Spleen (tissue), 11 donors: ENCODE data around the gene HIRIP3. TPM values are rescaled to one million over a fixed set of nuclear protein-coding genes. Genes with fewer than 3 reads are reported as not detected.
A peak's percentile ranks its signal among the peaks of the same experiment; 100 is the strongest.

ENCODE experiments used
- DNase-seq: peaks from one replicate; pipeline ENCODE4 v3.0.0-alpha.2; 2020
- H3K27ac ChIP-seq, 8 donors: fragments of 200-600 bp; sonication (generic) in 7 of 8; 1 replicate in 4 of 8; 2 replicates in 4 of 8; pipeline versions ENCODE4 v1.5.0 to v1.8.0; 2016 to 2021; ENCODE audit warnings: inconsistent platforms in 4 of 8, mild to moderate bottlenecking in 4 of 8, moderate library complexity in 1 of 8
- H3K27me3 ChIP-seq, 7 donors: fragments of 200-600 bp; sonication (generic) in 6 of 7; replicated peaks in 1 of 7; 1 replicate in 4 of 7; 2 replicates in 3 of 7; pipeline versions ENCODE4 v1.5.0 to v1.8.0; 2016 to 2021; ENCODE audit warnings: inconsistent platforms in 3 of 7, mild to moderate bottlenecking in 1 of 7
- H3K36me3 ChIP-seq, 6 donors: fragments of 200-600 bp; sonication (generic) in 5 of 6; 1 replicate in 4 of 6; 2 replicates in 2 of 6; pipeline versions ENCODE4 v1.5.0 to v1.8.0; 2016 to 2021; ENCODE audit warnings: inconsistent platforms in 2 of 6
- H3K4me1 ChIP-seq, 6 donors: fragments of 200-600 bp; sonication (generic) in 5 of 6; 1 replicate in 3 of 6; 2 replicates in 3 of 6; pipeline versions ENCODE4 v1.5.0 to v1.8.0; 2016 to 2021; ENCODE audit warnings: inconsistent platforms in 3 of 6
- H3K4me3 ChIP-seq, 8 donors: fragments of 200-600 bp; sonication (generic) in 7 of 8; 1 replicate in 4 of 8; 2 replicates in 4 of 8; pipeline versions ENCODE4 v1.5.0 to v1.8.0; 2016 to 2021; ENCODE audit warnings: inconsistent platforms in 4 of 8, mild to moderate bottlenecking in 4 of 8, moderate library complexity in 2 of 8
- H3K9me3 ChIP-seq, 8 donors: fragments of 200-600 bp; sonication (generic) in 7 of 8; 1 replicate in 4 of 8; 2 replicates in 4 of 8; pipeline versions ENCODE4 v1.5.0 to v1.8.0; 2016 to 2021; ENCODE audit warnings: inconsistent platforms in 4 of 8
- POLR2A ChIP-seq, 3 donors: fragments of 450-650 bp; IDR thresholded peaks; one replicate each; pipeline ENCODE4 v1.5.1; 2017; ENCODE audit warnings: antibody characterized with exemption in 3 of 3, mild to moderate bottlenecking in 1 of 3
- POLR2AphosphoS5 ChIP-seq, 3 donors: sonication (generic); formaldehyde crosslinking; IDR thresholded peaks; one replicate each; pipeline ENCODE4 v1.5.1; 2017; ENCODE audit warnings: antibody characterized with exemption in 3 of 3
- WGBS, 5 donors: extraction: QIAGEN DNeasy Blood & Tissue Kit in 3 of 5; methylation state at CpG; one replicate each; pipeline versions ENCODE4 v1.1.5 to v1.1.7; 2013 to 2018; 5-methylcytosine and 5-hydroxymethylcytosine counted together
- intact Hi-C: fragments of 100-400 bp; cut with DNase I; formaldehyde crosslinking; loops from one replicate; pipeline ENCODE4 v1.15.0; 2023; ENCODE audit warnings: low total_unique reads
- polyA plus RNA-seq, 3 donors: library from polyadenylated mRNA; stranded (reverse); fragments of 200-250 nt; gene quantifications; one replicate each; pipeline ENCODE4 v1.2.1, GENCODE V29; 2013
- total RNA-seq, 7 donors: library from RNA; depleted of rRNA in 3 of 7; stranded (reverse); fragments of >200 nt in 3 of 7; fragmentation: NEBNext Ultra II Directional in 4 of 7; extraction: Animal tissue kit (Norgen Biotek cat#: 25700) in 4 of 7; gene quantifications; one replicate each; pipeline versions ENCODE4 v1.1.0 to v1.2.1, GENCODE V29; 2016 to 2021
- TF ChIP-seq, protein P1 (sequence below), 11 experiments: fragments of 200-600 bp in 7 of 11; fragments of 450-650 bp in 4 of 11; sonication (generic) in 4 of 11; IDR thresholded peaks in 8 of 11; conservative IDR thresholded peaks in 3 of 11; 1 replicate in 7 of 11; 2 replicates in 4 of 11; pipeline versions ENCODE4 v1.4.0 to v1.8.0; 2016 to 2021; ENCODE audit warnings: antibody characterized with exemption in 11 of 11, inconsistent platforms in 4 of 11, mild to moderate bottlenecking in 1 of 11
- donor health status: healthy with polysubstance abuse.
- donor health status: DM: no; HTN: no; CAD: no; lungs with moderate emphysema.
- donor health status: DM: no; HTN: no; CAD: no.
- donor health status: Bipolar disorder and iron deficiency.
- donor health status: healthy.
- donor health status: DM: no; HTN: no; CAD: no.
- donor health status: DM: yes; HTN: yes; CAD: no.

Gene HIRIP3
- total and polyA plus RNA-seq, 10 donors: 10.0 to 17.7 (median 14.0) TPM

GRCh38 chr16:29985271-29985811 is 10.1 kb downstream of the HIRIP3 start:
- Histone ChIP-seq H3K36me3 (peaks cover 7 to 100% (median 100%) of the 10 kb centered on the region in 6 donors), H3K4me1 (peaks cover 0 to 12% (median 8%) of the 10 kb centered on the region in 6 donors), H3K27me3 (no peaks in the 10 kb centered on the region), H3K9me3 (no peaks in the 10 kb centered on the region), H3K27ac (no peak overlapping the region), H3K4me3 (no peak overlapping the region)
- intact Hi-C loops: no loop called here
- WGBS, 5 donors: 93 to 96% (median 96%) methylated on average over 28 of the region's 28 CpGs
- DNase-seq: peak; percentile 61
- TF ChIP-seq, protein P1, sequence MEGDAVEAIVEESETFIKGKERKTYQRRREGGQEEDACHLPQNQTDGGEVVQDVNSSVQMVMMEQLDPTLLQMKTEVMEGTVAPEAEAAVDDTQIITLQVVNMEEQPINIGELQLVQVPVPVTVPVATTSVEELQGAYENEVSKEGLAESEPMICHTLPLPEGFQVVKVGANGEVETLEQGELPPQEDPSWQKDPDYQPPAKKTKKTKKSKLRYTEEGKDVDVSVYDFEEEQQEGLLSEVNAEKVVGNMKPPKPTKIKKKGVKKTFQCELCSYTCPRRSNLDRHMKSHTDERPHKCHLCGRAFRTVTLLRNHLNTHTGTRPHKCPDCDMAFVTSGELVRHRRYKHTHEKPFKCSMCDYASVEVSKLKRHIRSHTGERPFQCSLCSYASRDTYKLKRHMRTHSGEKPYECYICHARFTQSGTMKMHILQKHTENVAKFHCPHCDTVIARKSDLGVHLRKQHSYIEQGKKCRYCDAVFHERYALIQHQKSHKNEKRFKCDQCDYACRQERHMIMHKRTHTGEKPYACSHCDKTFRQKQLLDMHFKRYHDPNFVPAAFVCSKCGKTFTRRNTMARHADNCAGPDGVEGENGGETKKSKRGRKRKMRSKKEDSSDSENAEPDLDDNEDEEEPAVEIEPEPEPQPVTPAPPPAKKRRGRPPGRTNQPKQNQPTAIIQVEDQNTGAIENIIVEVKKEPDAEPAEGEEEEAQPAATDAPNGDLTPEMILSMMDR (IDR thresholded peaks at IDR 0.05 in 8 of 11, conservative IDR thresholded peaks at IDR 0.05 in 3 of 11): no peak
- no peak for TF ChIP-seq POLR2A (IDR thresholded peaks at IDR 0.05)
- peak; percentile 1 to 60 (median 36) for TF ChIP-seq POLR2AphosphoS5 (IDR thresholded peaks at IDR 0.05)

DNA sequence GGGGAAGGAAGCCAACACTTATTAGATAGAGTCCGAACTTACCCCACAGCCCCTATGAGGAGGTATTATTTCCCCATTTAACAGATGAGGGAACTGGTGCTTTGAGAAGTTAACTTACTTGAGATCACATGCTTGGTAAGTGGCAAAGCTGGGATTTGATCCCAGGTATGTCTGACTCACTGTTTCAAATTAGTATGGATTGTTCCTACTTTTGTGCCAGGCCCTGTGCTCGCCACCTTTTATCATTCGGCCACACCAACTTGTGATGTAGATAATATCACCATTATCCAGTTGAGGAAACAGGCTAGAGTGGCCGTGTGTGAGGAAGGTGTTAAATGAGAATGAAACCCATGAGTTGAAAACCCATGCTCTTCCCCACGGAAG is 10.7 kb downstream of the HIRIP3 start:
- H3K27ac ChIP-seq: no peak overlapping the region

GRCh38 chr16:29984137-29984763 is 11.2 kb downstream of the HIRIP3 start:
- Histone ChIP-seq H3K36me3 (peaks cover 7 to 100% (median 100%) of the 10 kb centered on the region in 6 donors), H3K27me3 (no peaks in the 10 kb centered on the region), H3K9me3 (no peaks in the 10 kb centered on the region), H3K27ac (no peak overlapping the region), H3K4me3 (no peak overlapping the region), H3K4me1 (peaks cover 0 to 23% (median 15%) of the 10 kb centered on the region in 6 donors)
- TF ChIP-seq, protein P1 (IDR thresholded peaks at IDR 0.05 in 8 of 11, conservative IDR thresholded peaks at IDR 0.05 in 3 of 11): no peak
- no peak for TF ChIP-seq POLR2A (IDR thresholded peaks at IDR 0.05)
- TF ChIP-seq POLR2AphosphoS5 (IDR thresholded peaks at IDR 0.05): no peak
- intact Hi-C loops: no loop called here
- WGBS, 5 donors: 74 to 96% (median 85%) methylated on average over 6 of the region's 6 CpGs
- peak; percentile 24 for DNase-seq

More for the DNA sequence above, 10.7 kb downstream of the HIRIP3 start:
- WGBS, 5 donors: 86 to 96% (median 92%) methylated on average over 5 of the region's 5 CpGs
- Histone ChIP-seq H3K4me3 (no peak overlapping the region), H3K9me3 (no peaks in the 10 kb centered on the region), H3K4me1 (peaks cover 0 to 18% (median 11%) of the 10 kb centered on the region in 6 donors), H3K36me3 (peaks cover 7 to 100% (median 100%) of the 10 kb centered on the region in 6 donors), H3K27me3 (no peaks in the 10 kb centered on the region)
- intact Hi-C loops: no loop called here
- TF ChIP-seq POLR2AphosphoS5 (IDR thresholded peaks at IDR 0.05) (no peak), POLR2A (IDR thresholded peaks at IDR 0.05) (no peak)
- TF ChIP-seq, protein P1 (IDR thresholded peaks at IDR 0.05 in 8 of 11, conservative IDR thresholded peaks at IDR 0.05 in 3 of 11): no peak
- DNase-seq: no peak

DNA sequence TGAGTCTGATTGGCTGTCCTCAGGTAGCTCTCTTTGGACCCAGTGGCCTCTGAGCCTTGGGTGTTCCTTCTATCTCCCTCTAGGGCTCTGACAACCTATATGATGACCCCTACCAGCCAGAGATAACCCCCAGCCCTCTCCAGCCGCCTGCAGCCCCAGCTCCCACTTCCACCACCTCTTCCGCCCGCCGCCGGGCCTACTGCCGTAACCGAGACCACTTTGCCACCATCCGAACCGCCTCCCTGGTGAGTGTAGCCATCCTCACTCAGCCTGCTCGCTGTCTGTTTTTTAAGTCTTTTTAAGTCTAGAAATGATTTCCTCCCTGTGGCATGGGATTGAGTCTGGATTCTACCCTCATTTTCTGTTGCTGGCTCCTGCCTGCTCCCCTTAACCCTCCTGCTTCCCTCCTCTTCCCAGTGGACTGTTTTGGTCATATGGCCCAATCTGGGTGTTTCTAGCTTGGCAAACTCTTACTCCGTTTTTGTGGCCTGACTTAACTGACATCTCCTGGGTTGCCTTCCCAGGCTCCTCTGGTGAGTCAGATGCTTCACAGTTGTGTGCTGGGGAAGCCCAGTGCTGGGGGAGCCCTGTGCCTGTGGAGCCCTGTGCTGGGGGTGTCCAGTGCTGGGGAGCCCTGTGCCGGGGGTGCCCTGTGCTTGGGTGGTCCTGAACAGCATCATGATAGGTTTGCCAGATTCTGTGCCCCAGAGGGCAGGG is 11.8 kb downstream of the HIRIP3 start:
- TF ChIP-seq POLR2A (IDR thresholded peaks at IDR 0.05) (no peak), POLR2AphosphoS5 (IDR thresholded peaks at IDR 0.05) (no peak)
- TF ChIP-seq, protein P1 (IDR thresholded peaks at IDR 0.05 in 8 of 11, conservative IDR thresholded peaks at IDR 0.05 in 3 of 11): no peak
- Histone ChIP-seq H3K27ac (no peak overlapping the region), H3K27me3 (no peaks in the 10 kb centered on the region), H3K9me3 (no peaks in the 10 kb centered on the region), H3K4me3 (no peak overlapping the region), H3K4me1 (peaks cover 0 to 29% (median 18%) of the 10 kb centered on the region in 6 donors), H3K36me3 (peaks cover 7 to 100% (median 100%) of the 10 kb centered on the region in 6 donors)
- intact Hi-C loops: no loop called here
- WGBS, 5 donors: 80 to 96% (median 87%) methylated on average over 11 to 12 of the region's 12 CpGs
- peak; percentile 61 for DNase-seq
